Activated CD8-positive, alpha-beta memory T cell treated with anti-CD3 and anti-CD28 coated beads for 36 hours (primary cell): ENCODE results near the gene HELZ. TPM values are rescaled to one million over a fixed set of nuclear protein-coding genes. Genes with fewer than 3 reads are reported as not detected.
"Not testable (repeated sequence)": the region's sequence is repeated elsewhere in the genome, so short reads cannot be mapped to it uniquely, and the experiment has no call there.

Experiments used
- CTCF ChIA-PET: fragments of 350-600 bp; sonication (Branson Sonifier 250); formaldehyde crosslinking; loops from one replicate; lab custom pipeline; 2021; ENCODE audit warnings: antibody characterized with exemption; lab: Charles Lee
- POLR2A ChIA-PET: fragments of 350-600 bp; sonication (Branson Sonifier 250); formaldehyde crosslinking; loops from one replicate; lab custom pipeline; 2021; ENCODE audit warnings: antibody characterized with exemption; lab: Charles Lee
- total RNA-seq, 2 experiments: library from RNA; stranded (reverse); gene quantifications; one replicate each; pipeline ENCODE4 v1.2.3, GENCODE V29; 2021

Gene HELZ
- total RNA-seq, 2 experiments from 2014 or later = 57.0 to 57.6 TPM

DNA sequence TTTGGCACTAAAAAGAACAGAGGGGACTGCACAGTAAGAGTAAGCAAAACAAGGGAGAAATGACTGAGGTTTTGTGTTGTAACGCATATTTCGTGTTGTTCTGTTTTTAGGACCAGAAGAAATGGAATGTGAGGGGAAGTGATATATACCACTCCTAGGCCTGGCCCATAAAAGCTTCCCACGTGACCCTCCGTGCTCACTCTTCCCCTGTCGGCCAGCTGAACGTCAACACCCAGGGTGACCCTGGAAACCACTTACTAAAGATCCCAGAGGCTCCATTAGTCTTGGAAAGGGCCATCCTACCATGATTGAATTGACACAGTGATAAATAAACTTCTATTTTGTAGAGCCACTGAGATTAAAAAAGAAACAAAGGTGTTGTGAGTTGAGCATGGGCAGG lies 79.8 kb downstream of the HELZ start:
- CTCF ChIA-PET = no interaction called here
- POLR2A ChIA-PET = no interaction called here

DNA sequence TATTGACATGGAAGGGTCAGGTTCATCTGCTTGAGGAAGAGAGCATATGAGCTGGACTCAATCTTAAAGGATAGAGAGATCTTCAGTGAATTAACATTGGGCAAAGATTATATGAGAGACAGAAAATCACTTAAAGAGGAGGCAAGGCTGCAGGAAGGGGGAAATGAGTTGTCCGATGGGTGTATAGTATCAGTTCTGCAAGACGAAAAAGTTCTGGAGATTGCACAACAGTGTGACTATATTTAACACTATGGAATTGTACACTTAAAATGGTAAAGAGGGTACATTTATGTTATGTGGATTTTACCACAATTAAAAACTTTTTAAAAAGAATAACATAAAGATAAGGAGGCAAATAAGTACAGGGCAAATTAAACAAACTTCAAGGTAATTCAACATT lies 80.7 kb downstream of the HELZ start:
- CTCF ChIA-PET = no interaction called here
- POLR2A ChIA-PET = no interaction called here

DNA sequence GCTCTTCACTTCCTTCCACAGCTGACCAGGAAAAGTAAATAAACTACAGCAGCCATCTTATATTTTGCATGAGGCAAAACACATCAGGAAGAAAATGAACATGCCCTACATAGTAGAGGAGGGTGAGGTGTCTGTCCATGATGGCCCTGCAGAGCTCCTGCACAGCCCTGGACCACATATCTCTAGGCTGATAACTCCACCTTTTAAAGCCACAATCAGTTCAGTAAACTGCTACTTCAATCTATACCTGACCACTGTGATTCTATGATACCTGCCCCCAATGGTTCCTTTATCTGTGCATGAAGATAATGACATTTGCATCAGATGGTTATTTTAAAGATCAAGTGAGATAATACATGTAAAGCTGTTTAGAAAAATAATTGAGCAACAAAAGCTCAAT lies 82.2 kb downstream of the HELZ start:
- ChIA-PET POLR2A (no interaction called here), CTCF (interaction anchor here (0.6 kb wide), 1 partner anchor 173 kb away, joined by 4 read pairs; no protein-coding TSS in a partner anchor)

DNA sequence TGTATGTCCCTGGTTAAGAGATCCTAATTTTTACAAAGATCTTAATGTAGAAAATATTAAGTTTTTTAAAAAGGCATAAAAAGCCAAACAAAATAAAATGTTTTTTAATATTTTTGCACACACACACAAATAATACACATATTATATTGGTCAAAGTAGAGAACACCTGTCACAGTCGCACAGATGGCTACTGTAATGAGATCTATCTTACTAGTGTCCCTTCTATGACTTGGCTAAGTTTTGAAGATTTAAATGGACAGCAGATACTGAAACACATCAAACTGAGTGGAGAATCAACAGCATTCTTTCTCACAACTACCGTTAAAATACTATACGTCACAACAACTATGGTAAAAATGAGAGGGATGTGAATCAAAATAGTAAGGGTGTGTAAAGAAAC lies 83.4 kb downstream of the HELZ start:
- POLR2A ChIA-PET = no interaction called here
- CTCF ChIA-PET = no interaction called here

DNA sequence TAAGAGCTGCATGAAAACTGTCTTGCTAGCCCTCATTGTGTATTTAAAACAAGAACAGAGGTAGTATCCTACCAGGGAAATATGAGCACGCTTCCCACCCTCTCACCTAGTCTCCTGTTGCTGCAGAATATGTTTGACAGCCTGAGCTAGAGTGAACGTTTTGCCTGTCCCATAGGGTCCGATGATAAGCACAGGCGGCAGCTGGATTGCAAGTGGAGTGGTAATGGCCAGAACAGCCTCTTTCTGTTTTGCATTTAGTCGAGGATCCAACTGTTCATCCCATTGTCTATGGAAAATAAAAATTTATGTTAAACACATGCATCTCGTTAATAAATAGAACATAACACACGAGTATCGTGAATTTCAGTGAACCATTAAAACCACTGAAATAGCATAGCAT lies 84.2 kb downstream of the HELZ start:
- CTCF ChIA-PET = no interaction called here
- POLR2A ChIA-PET = no interaction called here

DNA sequence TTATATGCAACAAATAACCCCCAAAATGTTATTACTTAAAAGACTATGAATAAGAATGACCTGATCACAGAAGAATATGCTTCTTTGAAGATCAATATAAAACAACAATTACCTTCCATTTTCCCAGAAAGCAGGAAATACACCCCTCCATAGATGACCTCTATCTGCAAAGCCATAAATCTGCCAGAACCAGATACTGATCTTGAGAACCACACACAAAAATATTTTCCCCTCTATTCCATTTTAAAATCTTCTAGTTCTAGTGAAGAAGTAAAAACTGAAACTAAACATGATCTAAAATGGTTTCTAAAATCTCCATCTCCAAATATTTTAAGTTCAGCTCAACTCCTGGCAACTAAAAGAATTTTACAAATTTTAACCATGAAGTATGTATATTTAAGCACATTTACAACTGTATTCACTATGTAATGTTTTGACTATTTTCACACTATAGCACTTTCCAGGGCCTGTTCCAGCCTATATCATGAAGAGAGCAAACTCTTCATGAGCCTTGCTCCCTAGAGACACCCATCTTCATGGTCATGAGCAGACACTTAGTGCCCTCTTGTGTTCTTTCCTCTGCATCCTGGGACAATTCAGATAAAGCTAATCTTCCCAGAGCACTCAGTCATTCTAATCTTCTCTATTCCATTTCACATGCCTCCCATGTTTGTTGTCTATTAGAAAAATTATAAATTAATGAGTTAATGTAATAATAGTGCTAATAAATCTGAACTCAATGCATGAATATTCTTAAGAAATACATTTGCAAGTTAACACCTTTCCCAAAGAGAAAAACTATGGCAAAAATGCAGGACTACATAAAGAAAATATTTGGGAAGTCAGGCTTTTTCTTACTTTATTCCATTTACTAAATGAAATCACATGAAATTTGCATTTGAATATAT lies 87.0 kb downstream of the HELZ start:
- POLR2A ChIA-PET = no interaction called here
- CTCF ChIA-PET = no interaction called here

DNA sequence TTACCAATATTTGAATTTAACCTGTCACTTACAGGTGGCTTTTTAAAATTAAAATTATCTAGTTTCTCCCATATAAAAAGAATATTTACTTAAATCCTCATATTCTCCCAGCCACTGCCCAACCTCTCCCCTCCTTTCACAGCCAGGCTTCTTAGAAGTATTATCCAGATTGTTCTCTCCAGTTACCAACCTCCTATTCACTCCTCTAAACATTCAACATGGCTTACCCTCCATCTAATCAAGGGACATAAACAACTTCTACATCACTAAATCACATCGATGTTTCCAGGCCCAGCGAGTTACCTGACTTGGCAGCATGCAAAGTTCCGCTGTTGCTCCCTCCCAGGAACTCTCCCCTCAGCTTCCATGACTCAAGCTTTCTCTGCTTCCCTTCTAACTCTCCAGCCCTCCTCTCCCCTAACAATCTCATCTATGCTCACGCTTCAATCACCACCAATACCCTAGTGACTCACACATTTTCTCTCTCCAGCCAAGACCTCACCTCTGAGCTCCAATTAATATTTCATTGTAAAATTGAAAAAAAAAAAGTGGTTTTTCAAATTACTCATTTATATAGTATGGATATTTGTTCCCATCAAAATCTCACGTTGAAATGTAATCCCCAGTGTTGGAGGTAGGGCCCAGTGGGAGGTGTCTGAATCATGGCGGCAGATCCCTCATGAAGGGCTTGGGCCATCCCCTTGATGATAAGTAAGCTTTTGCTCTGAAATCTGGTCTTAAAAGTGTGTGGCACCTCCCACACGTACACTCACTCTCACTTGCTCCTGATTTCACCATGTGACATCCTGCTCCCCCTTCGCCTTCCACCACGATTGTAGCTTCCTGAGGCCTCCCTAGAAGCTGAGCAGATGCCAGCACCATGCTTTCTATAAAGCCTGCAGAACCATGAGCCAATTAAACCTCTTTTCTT lies 88.5 kb downstream of the HELZ start:
- CTCF ChIA-PET = no interaction called here
- POLR2A ChIA-PET = no interaction called here

DNA sequence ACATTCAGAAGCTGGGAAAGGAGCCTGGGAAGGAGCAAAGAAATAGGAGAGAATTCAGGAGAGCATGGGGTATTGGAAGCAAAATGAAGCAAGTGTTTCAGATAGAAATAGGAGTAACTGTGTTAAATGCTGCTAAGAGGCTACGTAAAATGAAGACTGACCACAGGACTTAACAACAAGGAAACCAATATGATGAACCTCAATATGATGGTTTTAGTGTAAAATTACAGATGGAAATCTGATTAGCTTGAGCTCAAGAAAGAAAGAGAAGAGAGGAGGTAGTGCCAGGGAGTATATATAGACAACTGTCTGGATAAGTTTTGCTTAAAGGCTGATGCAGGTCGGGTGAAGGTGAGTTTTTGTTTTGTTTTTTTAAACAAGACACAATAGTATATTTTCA lies 92.2 kb downstream of the HELZ start:
- ChIA-PET CTCF (no interaction called here), POLR2A (no interaction called here)

DNA sequence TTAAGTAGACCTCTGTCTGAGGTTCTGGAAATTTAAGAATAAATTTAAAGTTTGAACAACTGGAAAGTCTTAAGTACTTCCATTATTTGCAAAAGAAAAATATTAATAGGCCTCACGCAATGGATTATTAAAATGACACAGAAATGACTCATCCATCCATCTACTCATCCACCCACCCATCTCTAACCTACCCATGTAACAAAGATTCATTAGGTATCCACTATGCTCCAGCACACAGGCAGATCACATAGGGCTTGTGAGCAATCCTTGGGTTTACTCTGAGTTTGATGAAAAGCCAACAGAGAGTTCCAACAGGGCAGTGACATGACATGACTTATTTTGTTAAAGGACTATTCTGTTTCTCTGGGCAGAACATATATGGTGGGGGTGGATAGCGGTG lies 93.3 kb downstream of the HELZ start:
- CTCF ChIA-PET = no interaction called here
- POLR2A ChIA-PET = no interaction called here

DNA sequence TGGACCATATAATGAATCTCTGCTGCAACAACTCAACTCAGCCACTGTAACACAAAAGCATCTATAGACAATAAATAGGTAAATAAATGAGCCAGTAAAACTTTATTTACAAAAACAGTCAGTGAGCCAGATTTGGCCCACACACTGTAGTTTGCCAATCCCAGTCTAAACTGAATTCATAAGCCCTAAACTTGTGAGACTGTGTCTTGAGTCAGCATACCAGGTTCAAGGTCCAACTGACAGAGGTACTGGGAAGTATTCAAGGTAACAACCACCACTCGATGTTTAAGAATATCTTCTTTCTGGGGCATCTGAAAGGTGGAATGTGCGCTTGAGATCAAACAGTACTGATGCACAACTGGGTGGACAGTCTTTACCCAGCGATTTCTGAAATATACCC lies 94.2 kb downstream of the HELZ start:
- ChIA-PET CTCF (no interaction called here), POLR2A (no interaction called here)

DNA sequence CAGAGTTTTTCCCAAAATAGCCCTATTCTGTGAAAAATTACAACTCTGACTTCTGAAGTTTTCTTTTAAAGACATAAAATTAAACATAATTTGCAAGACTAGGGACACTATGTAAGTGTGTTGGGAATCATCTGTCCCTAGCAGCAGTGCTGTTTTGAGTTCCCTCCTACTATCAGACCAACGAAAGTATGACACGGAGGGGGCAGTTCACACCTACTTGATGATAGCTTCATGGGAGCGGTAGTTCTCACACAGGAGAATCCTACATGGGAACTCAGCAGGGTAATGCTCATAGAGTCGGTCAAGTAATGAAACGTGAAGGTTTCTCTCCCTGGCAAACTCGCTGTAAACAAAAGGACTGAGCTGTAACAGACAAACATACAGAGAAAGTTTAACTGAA lies 96.6 kb downstream of the HELZ start:
- ChIA-PET POLR2A (no interaction called here), CTCF (interaction anchor here (1.2 kb wide), 1 partner anchor 145 kb away, joined by 3 read pairs; no protein-coding TSS in a partner anchor)

DNA sequence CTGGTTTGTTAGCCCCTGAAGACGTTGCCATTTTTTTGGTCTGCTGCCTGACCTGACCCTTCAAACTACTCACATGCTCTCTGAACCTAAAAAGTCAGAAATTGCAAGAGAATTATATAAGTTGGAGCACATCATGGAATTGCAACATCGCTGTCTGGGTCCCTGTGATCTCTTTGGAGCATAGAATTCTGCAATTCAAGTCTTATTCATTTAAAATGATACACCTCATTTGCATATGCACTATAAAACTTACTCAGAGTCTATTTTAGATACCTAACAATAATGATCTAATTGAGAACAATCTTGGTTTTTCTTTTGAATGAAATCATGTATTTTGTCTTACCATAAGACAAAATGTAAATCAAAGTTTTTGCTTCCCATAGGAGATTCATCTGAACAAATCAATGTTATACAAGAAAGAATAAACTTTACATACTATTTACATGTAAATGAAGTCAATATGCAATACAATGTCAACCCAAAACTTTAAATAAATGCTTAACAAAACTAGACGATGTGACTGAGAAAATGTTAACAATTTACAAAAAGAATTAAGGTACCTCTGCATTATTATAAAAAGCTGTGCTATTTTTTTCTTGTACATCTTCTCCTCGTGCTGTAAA lies 99.7 kb downstream of the HELZ start:
- POLR2A ChIA-PET = no interaction called here
- CTCF ChIA-PET = no interaction called here

DNA sequence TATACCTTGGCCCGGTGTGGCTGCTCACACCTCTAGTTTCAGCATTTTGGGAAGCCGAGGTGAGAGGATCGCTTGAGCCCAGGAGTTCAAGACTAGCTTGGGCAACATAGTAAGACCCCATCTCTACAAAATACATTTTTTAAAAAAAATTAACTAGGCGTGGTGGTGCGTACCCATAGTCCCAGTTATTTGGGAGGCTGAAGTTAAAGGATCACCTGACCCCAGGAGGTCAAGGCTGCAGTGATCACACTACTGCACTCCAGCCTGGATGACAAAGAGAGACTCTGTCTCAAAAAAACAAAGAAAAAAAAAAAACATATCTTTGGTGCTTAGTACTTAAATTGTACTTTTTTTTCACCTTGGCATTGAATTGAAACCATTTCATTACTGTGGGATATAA lies 101.7 kb downstream of the HELZ start:
- ChIA-PET POLR2A (no interaction called here), CTCF (interaction anchor here (0.5 kb wide), 1 partner anchor 129 kb away, joined by 3 read pairs; no protein-coding TSS in a partner anchor)

DNA sequence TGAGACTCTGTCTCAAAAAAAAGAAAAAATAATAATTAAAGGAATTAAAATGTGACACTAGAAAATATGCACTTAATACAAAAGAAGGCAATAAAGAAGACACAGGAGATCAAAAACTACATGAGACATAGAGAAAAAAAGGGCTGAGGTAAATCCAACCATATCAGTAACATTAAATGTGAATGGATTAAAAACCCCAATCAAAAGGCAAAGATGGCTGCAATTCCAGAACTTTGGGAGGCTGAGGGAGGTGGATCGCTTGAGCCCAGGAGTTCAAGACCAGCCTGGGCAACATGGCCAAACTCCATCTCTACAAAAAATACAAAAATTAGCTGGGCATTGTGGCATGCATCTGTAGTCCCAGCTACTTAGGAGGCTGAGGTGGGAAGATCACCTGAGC lies 103.0 kb downstream of the HELZ start:
- CTCF ChIA-PET, POLR2A ChIA-PET: not testable (repeated sequence)

DNA sequence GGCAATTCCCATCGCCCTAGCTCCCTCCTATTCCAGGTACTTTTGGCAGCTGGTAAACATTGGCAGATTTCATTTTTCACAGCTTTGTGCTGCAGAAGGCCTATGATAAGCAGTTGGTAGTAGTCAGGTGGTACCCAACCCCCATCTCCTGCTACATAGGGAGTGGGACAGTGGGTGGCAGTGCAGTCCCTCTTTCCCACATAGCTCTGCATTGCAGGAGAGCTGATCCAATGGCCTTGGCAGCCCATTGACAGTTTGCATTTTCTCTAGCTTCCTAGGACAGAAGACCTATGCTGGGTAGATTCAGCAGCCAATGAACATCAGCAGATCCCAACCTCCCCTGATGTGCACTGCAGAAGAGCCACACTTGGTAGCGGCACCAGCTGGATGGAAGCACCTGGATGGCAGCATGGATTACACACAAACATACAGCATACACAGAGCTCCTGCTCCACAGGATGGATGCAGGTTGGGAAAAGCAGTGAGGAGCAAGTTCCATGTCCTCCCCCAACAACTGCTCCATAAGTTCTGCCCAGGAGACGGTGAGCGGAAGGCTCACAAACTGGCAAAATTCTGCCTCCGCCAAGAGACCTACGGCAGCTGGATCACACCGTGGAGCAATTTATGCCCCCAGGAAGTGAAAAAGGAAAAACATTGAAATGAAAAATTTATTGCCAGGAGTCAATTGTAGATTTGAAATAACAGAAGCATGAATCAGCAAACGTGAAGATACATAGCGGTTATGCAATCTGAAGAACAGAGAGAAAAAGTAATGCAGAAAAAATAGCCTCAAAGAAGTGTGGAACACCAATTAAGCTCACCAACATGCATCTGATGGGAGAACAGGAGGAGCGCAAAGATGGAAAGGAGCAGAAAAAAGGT lies 105.0 kb downstream of the HELZ start:
- POLR2A ChIA-PET = no interaction called here
- CTCF ChIA-PET = interaction anchor here (0.6 kb wide), 1 partner anchor 122 kb away, joined by 4 read pairs; no protein-coding TSS in a partner anchor

DNA sequence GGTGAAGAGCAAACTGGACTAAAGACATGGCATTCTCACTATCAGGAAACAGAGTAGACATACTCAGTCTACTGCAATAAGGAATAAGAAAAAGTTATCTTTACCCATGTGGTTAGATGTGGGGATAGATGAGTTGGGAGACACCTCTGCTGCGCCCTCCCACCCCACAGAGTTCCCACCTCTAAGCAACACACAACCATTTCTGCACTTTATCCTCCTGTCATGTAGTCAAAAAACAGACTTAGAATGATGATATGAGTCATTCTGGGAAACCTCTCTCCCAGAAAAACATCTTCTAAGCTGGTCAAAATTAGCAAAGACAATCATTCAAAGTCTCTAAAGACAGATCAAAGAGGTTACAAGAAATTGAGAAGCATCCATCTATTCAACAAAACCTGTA lies 105.7 kb downstream of the HELZ start:
- POLR2A ChIA-PET = no interaction called here
- CTCF ChIA-PET = interaction anchor here (0.6 kb wide), 1 partner anchor 122 kb away, joined by 4 read pairs; no protein-coding TSS in a partner anchor

DNA sequence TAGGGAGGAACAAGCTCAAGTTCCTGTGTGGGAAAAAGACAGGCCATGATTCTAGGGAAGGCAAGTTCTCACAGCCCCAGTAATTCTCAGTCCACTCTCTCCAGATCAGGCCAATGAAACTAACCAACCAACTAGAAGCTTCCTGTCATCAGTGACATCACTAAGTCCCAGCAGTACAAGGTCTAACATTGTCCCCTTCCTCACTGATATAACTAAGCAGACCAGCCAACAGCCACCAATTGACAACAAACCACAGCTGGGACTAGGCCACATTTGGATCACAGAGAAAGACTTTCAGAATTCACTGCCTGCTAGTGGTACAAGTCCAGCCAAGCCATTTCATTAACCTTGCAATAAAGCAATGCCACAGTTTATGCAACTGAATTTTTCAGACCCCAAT lies 106.6 kb downstream of the HELZ start:
- CTCF ChIA-PET = no interaction called here
- POLR2A ChIA-PET = no interaction called here

DNA sequence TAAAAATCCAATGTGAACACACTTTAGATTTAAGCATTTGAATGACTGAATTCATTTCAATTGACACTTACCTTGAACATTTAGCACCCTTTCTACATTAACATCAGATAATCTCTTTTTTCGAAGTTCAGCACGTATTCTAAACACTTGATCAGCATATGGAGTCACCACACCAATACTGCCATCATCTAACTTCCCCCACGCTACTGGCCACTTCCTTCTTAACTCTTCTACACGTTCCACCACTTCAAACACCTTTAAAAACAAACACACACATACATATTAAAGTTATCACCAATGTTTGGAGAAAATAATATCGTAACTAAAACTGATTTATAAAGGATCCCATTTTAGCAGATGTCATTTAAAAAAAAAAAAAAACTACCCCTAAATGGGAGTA lies 107.1 kb downstream of the HELZ start:
- POLR2A ChIA-PET = no interaction called here
- CTCF ChIA-PET = no interaction called here

DNA sequence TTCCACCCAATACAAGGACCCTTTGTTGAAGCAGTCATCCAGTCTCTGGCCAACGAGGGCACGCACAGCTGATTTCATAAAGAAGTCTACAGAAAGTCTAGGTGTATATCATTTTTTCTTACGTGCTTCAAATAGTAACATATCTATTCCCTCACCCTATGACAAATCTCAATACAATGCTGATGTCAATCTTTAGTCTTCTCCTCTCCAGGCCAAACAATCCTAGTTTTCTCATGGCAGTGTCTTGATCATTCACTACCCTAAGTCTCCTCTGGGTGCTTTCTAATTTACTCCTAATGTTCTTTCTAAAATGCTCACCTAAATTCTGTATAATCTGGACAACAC lies 108.0 kb downstream of the HELZ start:
- POLR2A ChIA-PET = no interaction called here
- CTCF ChIA-PET = no interaction called here
